H9 (cell line): Measurements from ENCODE around the gene SORCS2. TPM values are rescaled to one million over a fixed set of nuclear protein-coding genes. Genes with fewer than 3 reads are reported as not detected.

ENCODE experiments used
- DNase-seq: peaks from one replicate; pipeline ENCODE4 v3.0.0-alpha.2; 2017
- H2AFZ ChIP-seq: one replicate; pipeline ENCODE4 v1.6.1; 2013; ENCODE audit warnings: mild to moderate bottlenecking, low read length, control low read depth, moderate library complexity
- H2AK5ac ChIP-seq: 2 replicates; pipeline ENCODE4 v1.6.1; 2013; ENCODE audit warnings: low read length, control low read depth, mixed read lengths; ENCODE audit not compliant: insufficient read length
- H2BK120ac ChIP-seq: one replicate; pipeline ENCODE4 v1.6.1; 2013; ENCODE audit warnings: low read depth, mild to moderate bottlenecking, low read length, control low read depth, inconsistent platforms; ENCODE audit not compliant: poor library complexity, severe bottlenecking
- H2BK12ac ChIP-seq: 2 replicates; pipeline ENCODE4 v1.6.1; 2013; ENCODE audit warnings: low read length, control low read depth, mixed read lengths, low read depth; ENCODE audit not compliant: insufficient read length
- H2BK15ac ChIP-seq: 2 replicates; pipeline ENCODE4 v1.6.1; 2013; ENCODE audit warnings: low read depth, low read length, control low read depth
- H2BK20ac ChIP-seq: one replicate; pipeline ENCODE4 v1.6.1; 2013; ENCODE audit warnings: low read depth, mild to moderate bottlenecking, low read length, control low read depth, inconsistent platforms; ENCODE audit not compliant: poor library complexity, severe bottlenecking
- H2BK5ac ChIP-seq: 2 replicates; pipeline ENCODE4 v1.6.1; 2013; ENCODE audit warnings: low read length, control low read depth, mixed read lengths; ENCODE audit not compliant: insufficient read length
- H3K14ac ChIP-seq: 2 replicates; pipeline ENCODE4 v1.6.1; 2013; ENCODE audit warnings: low read length, control low read depth; ENCODE audit not compliant: insufficient read depth
- H3K18ac ChIP-seq: 2 replicates; pipeline ENCODE4 v1.6.1; 2013; ENCODE audit warnings: low read depth, mild to moderate bottlenecking, mixed read lengths, low read length, control low read depth; ENCODE audit not compliant: insufficient read length
- H3K23ac ChIP-seq: 2 replicates; pipeline ENCODE4 v1.6.1; 2013; ENCODE audit warnings: low read length, control low read depth, mixed read lengths, low read depth; ENCODE audit not compliant: insufficient read length
- H3K23me2 ChIP-seq: 2 replicates; pipeline ENCODE4 v1.6.1; 2013; ENCODE audit warnings: low read depth, mild to moderate bottlenecking, mixed read lengths, low read length, control low read depth; ENCODE audit not compliant: insufficient read length, poor library complexity, severe bottlenecking
- H3K27ac ChIP-seq: 2 replicates; pipeline ENCODE4 v1.5.1; 2013; ENCODE audit warnings: low read length, control low read depth, mixed read lengths, low read depth; ENCODE audit not compliant: insufficient read length
- H3K27me3 ChIP-seq: 2 replicates; pipeline ENCODE4 v1.6.1; 2013; ENCODE audit warnings: low read length, control low read depth, inconsistent platforms; ENCODE audit not compliant: insufficient read depth
- H3K4ac ChIP-seq: 2 replicates; pipeline ENCODE4 v1.6.1; 2013; ENCODE audit warnings: low read depth, mild to moderate bottlenecking, control low read depth, inconsistent platforms, low read length, moderate library complexity
- H3K4me1 ChIP-seq: 2 replicates; pipeline ENCODE4 v1.6.1; 2013; ENCODE audit warnings: low read length, control low read depth, inconsistent platforms; ENCODE audit not compliant: insufficient read depth
- H3K4me2 ChIP-seq: 2 replicates; pipeline ENCODE4 v1.6.1; 2013; ENCODE audit warnings: low read length, control low read depth, mixed read lengths; ENCODE audit not compliant: insufficient read length, insufficient read depth
- H3K56ac ChIP-seq: 2 replicates; pipeline ENCODE4 v1.6.1; 2013; ENCODE audit warnings: low read depth, mild to moderate bottlenecking, mixed read lengths, low read length, control low read depth; ENCODE audit not compliant: insufficient read length
- H3K79me1 ChIP-seq: 2 replicates; pipeline ENCODE4 v1.6.1; 2013; ENCODE audit warnings: low read depth, mild to moderate bottlenecking, moderate library complexity, low read length, control low read depth, inconsistent platforms; ENCODE audit not compliant: insufficient read depth, poor library complexity, severe bottlenecking
- H3K79me2 ChIP-seq: 2 replicates; pipeline ENCODE4 v1.6.1; 2013; ENCODE audit warnings: low read length, control low read depth, inconsistent platforms; ENCODE audit not compliant: insufficient read depth
- H3K9ac ChIP-seq: 2 replicates; pipeline ENCODE4 v1.6.1; 2013; ENCODE audit warnings: low read length, control low read depth, mixed read lengths; ENCODE audit not compliant: insufficient read length; ENCODE audit errors: extremely low read depth
- H3K9me3 ChIP-seq: one replicate; pipeline ENCODE4 v1.6.1; 2013; ENCODE audit warnings: low read depth, low read length, inconsistent platforms; ENCODE audit not compliant: control insufficient read depth
- H3T11ph ChIP-seq: one replicate; pipeline ENCODE4 v1.6.1; 2013; ENCODE audit warnings: mild to moderate bottlenecking, low read length, control low read depth, inconsistent platforms
- H4K20me1 ChIP-seq: one replicate; pipeline ENCODE4 v1.6.1; 2013; ENCODE audit not compliant: control insufficient read depth, insufficient read length, insufficient read depth
- H4K5ac ChIP-seq: 2 replicates; pipeline ENCODE4 v1.6.1; 2013; ENCODE audit warnings: low read depth, mild to moderate bottlenecking, mixed read lengths, low read length, control low read depth; ENCODE audit not compliant: insufficient read length
- H4K8ac ChIP-seq: replicated peaks from 2 replicates; pipeline ENCODE4 v1.6.1; 2013; ENCODE audit warnings: low read length, control low read depth, mixed read lengths, low read depth; ENCODE audit not compliant: insufficient read length
- H4K91ac ChIP-seq: 2 replicates; pipeline ENCODE4 v1.6.1; 2013; ENCODE audit warnings: low read depth, mild to moderate bottlenecking, moderate library complexity, mixed read lengths, low read length, control low read depth; ENCODE audit not compliant: insufficient read length
- H3K27ac Mint-ChIP-seq, 3 experiments: 2 replicates in 2 of 3; 3 replicates in 1 of 3; pipeline ENCODE4 v1.8.0; 2020 to 2021; ENCODE audit warnings: mixed read lengths in 3 of 3, mild to moderate bottlenecking in 1 of 3, moderate library complexity in 1 of 3
- H3K27me3 Mint-ChIP-seq: 2 replicates; pipeline ENCODE4 v1.8.0; 2021; ENCODE audit warnings: low read depth, mild to moderate bottlenecking, moderate library complexity, mixed read lengths
- H3K36me3 Mint-ChIP-seq, 3 experiments: 2 replicates in 2 of 3; 3 replicates in 1 of 3; pipeline ENCODE4 v1.8.0; 2020 to 2021; ENCODE audit warnings: low read depth in 3 of 3, mixed read lengths in 3 of 3; ENCODE audit not compliant: insufficient read depth in 1 of 3
- H3K4me1 Mint-ChIP-seq, 2 experiments: 2 replicates each; pipeline ENCODE4 v1.8.0; 2020; ENCODE audit warnings: mixed read lengths in 2 of 2
- H3K4me3 Mint-ChIP-seq, 2 experiments: 2 replicates in 1 of 2; 3 replicates in 1 of 2; pipeline ENCODE4 v1.8.0; 2020 to 2021; ENCODE audit warnings: mild to moderate bottlenecking in 2 of 2, mixed read lengths in 2 of 2, moderate library complexity in 1 of 2
- H3K9me3 Mint-ChIP-seq, 2 experiments: 2 replicates in 1 of 2; 3 replicates in 1 of 2; pipeline ENCODE4 v1.8.0; 2020; ENCODE audit warnings: mild to moderate bottlenecking in 2 of 2, mixed read lengths in 2 of 2, moderate library complexity in 1 of 2
- CTCF ChIP-seq: fragments of 200-600 bp; sonication (generic); conservative IDR thresholded peaks from 3 replicates; pipeline ENCODE4 v1.8.0; 2021; ENCODE audit warnings: antibody characterized with exemption, mild to moderate bottlenecking
- WGBS: extraction: QIAGEN DNeasy Blood & Tissue Kit; methylation state at CpG from one replicate; pipeline ENCODE4 v1.1.7; 2013; ENCODE audit warnings: missing lambda C conversion rate, low lambda C conversion rate, mixed read lengths; ENCODE audit not compliant: insufficient read length; ENCODE audit errors: extremely low coverage; 5-methylcytosine and 5-hydroxymethylcytosine counted together
- total RNA-seq: library from RNA; stranded (reverse); gene quantifications from 2 replicates; pipeline ENCODE4 v1.2.1, GENCODE V29; 2021

SORCS2 gene
- total RNA-seq, 1 experiment from 2014 or later = 0.57 TPM

DNA sequence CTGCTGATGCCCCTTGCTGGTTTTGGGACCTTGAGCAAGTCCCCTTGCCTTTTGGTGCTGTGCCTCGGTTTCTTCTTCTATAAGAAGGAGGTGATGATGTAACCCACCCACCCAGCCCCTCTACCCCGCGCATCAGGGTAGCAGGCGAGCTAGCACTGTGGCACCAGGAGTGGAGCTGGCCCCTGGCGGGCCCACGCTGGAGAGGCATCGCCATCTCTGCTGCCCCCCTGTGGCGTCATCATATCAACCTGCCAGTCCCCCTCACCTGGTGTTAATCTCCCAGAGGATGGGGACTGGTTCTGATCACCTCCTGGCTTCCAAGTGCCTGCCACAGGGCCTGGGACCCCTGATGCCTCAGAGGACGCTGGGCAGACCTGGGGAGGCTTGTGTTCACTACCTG lies 6.3 kb upstream of the SORCS2 start:
- peak; percentile 55 for DNase-seq
- no peak overlapping the region for H3K4me3 Mint-ChIP-seq
- H3K56ac ChIP-seq = no peak overlapping the region

More for the DNA sequence above, 6.3 kb upstream of the SORCS2 start:
- no peaks in the 10 kb centered on the region for H4K20me1 ChIP-seq
- H3K79me2 ChIP-seq = no peaks in the 10 kb centered on the region
- H3K27me3 ChIP-seq = no peaks in the 10 kb centered on the region
- no peak overlapping the region for H2BK5ac ChIP-seq
- H3K9me3 ChIP-seq = no peaks in the 10 kb centered on the region
- no peak overlapping the region for H4K8ac ChIP-seq
- no CpG with 5 or more reads among the region's 9 CpGs for WGBS
- no peaks in the 10 kb centered on the region for H3K4me1 Mint-ChIP-seq
- H2BK15ac ChIP-seq = no peak overlapping the region
- H4K91ac ChIP-seq = no peak overlapping the region
- H3K79me1 ChIP-seq = no peaks in the 10 kb centered on the region
- no peak overlapping the region for H2BK120ac ChIP-seq
- H3K9ac ChIP-seq = no peak overlapping the region
- H3K4ac ChIP-seq = no peak overlapping the region
- H3K27me3 Mint-ChIP-seq = peaks cover 53% of the 10 kb centered on the region
- H3K4me1 ChIP-seq = no peaks in the 10 kb centered on the region
- no peak overlapping the region for H3K23ac ChIP-seq
- no peak overlapping the region for H2AFZ ChIP-seq
- no peak overlapping the region for H4K5ac ChIP-seq
- H2BK20ac ChIP-seq = no peak overlapping the region
- peak; percentile 52 for TF ChIP-seq CTCF
- no peak overlapping the region for H3K18ac ChIP-seq
- H2AK5ac ChIP-seq = no peak overlapping the region
- no peak overlapping the region for H3K27ac ChIP-seq
- no peak overlapping the region for H2BK12ac ChIP-seq
- peaks cover 2 to 7% of the 10 kb centered on the region in 2 experiments; a peak in 3 of 5 replicates for H3K9me3 Mint-ChIP-seq
- H3K27ac Mint-ChIP-seq = no peak overlapping the region
- H3K4me2 ChIP-seq = no peak overlapping the region
- H3K23me2 ChIP-seq = no peaks in the 10 kb centered on the region
- H3T11ph ChIP-seq = no peak overlapping the region
- H3K36me3 Mint-ChIP-seq = no peaks in the 10 kb centered on the region; a peak in 2 of 7 replicates
- H3K14ac ChIP-seq = no peak overlapping the region; the same call in 1 of the 2 replicates
